ENCODE data around the gene CYTH3. TPM values are rescaled to one million over a fixed set of nuclear protein-coding genes. Genes with fewer than 3 reads are reported as not detected.

The CYTH3 gene
- total RNA-seq, 1 donor from 2014 or later, result 17.2 TPM

- no peaks in the 10 kb centered on the region for H3K9me3 Mint-ChIP-seq (ENCODE audit: low read depth)
- DNase-seq (ENCODE audit: low spot score, unreplicated experiment), result no peak
- H3K27ac Mint-ChIP-seq, result no peak overlapping the region
- no peaks in the 10 kb centered on the region for H3K27me3 Mint-ChIP-seq
- H3K4me3 Mint-ChIP-seq (ENCODE audit: low read depth), result no peak overlapping the region
- H3K4me1 Mint-ChIP-seq (ENCODE audit: low read depth), result no peaks in the 10 kb centered on the region
- peaks cover 42% of the 10 kb centered on the region for H3K36me3 Mint-ChIP-seq (ENCODE audit: insufficient read depth)
- no peak for TF ChIP-seq CTCF (IDR thresholded peaks at IDR 0.05; ENCODE audit: unreplicated experiment)
Measured at GRCh38 chr7:6128205-6128604, 144.2 kb downstream of the CYTH3 start.

DNA sequence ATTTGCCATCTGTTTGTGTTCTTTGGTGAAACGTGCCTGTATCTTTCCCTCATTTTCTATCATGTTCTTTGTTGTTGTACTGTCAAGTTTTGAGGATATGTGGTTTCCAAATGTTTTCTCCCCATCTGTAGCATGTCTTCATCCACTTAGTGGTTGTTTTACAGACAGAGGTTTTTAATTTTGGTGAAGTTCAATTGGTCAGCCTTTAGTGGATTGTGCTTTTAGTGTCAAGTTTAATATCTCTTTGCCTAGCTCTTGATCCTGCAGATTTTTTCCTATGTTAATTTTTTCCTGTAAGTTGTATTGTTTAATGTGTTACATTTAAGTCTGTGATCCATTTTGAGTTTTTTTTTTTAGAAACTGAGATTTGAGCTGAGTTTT is 145.3 kb downstream of the CYTH3 start:
- DNase-seq (ENCODE audit: low spot score, unreplicated experiment), result no peak
- no peaks in the 10 kb centered on the region for H3K4me1 Mint-ChIP-seq (ENCODE audit: low read depth)
- TF ChIP-seq CTCF (IDR thresholded peaks at IDR 0.05; ENCODE audit: unreplicated experiment), result no peak
- no peak overlapping the region for H3K27ac Mint-ChIP-seq
- H3K9me3 Mint-ChIP-seq (ENCODE audit: low read depth), result no peaks in the 10 kb centered on the region
- no peak overlapping the region for H3K4me3 Mint-ChIP-seq (ENCODE audit: low read depth)
- H3K36me3 Mint-ChIP-seq (ENCODE audit: insufficient read depth), result peaks cover 36% of the 10 kb centered on the region
- H3K27me3 Mint-ChIP-seq, result no peaks in the 10 kb centered on the region

DNA sequence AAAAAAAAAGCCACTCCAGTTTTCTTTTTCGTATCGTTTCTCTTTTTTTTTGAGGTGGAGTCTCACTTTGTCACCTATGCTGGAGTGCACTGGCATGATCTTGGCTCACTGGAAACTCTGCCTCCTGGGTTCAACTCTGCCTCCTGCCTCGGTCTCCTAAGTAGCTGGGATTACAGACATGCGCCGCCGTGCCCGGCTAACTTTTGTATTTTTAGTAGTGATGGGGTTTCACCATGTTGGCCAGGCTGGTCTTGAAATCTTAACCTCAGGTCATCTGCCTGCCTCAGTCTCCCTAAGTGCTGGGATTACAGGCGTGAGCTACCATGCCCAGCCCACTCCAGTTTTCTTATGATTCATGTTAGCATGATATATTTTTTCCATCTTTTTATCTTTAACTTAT is 148.6 kb downstream of the CYTH3 start:
- Mint-ChIP-seq H3K36me3 (ENCODE audit: insufficient read depth) (peaks cover 46% of the 10 kb centered on the region), H3K4me3 (ENCODE audit: low read depth) (no peak overlapping the region), H3K4me1 (ENCODE audit: low read depth) (no peaks in the 10 kb centered on the region), H3K27ac (no peak overlapping the region), H3K27me3 (no peaks in the 10 kb centered on the region), H3K9me3 (ENCODE audit: low read depth) (peaks cover 9% of the 10 kb centered on the region)
- DNase-seq (ENCODE audit: low spot score, unreplicated experiment), result no peak
- TF ChIP-seq CTCF (IDR thresholded peaks at IDR 0.05; ENCODE audit: unreplicated experiment), result no peak

- no peak overlapping the region for H3K27ac Mint-ChIP-seq
- H3K9me3 Mint-ChIP-seq (ENCODE audit: low read depth), result peaks cover 9% of the 10 kb centered on the region
- no peaks in the 10 kb centered on the region for H3K27me3 Mint-ChIP-seq
- H3K4me3 Mint-ChIP-seq (ENCODE audit: low read depth), result no peak overlapping the region
- DNase-seq (ENCODE audit: low spot score, unreplicated experiment), result no peak
- peaks cover 42% of the 10 kb centered on the region for H3K36me3 Mint-ChIP-seq (ENCODE audit: insufficient read depth)
- no peak for TF ChIP-seq CTCF (IDR thresholded peaks at IDR 0.05; ENCODE audit: unreplicated experiment)
- H3K4me1 Mint-ChIP-seq (ENCODE audit: low read depth), result peaks cover 16% of the 10 kb centered on the region
Measured at GRCh38 chr7:6121141-6121540, 151.3 kb downstream of the CYTH3 start.

DNA sequence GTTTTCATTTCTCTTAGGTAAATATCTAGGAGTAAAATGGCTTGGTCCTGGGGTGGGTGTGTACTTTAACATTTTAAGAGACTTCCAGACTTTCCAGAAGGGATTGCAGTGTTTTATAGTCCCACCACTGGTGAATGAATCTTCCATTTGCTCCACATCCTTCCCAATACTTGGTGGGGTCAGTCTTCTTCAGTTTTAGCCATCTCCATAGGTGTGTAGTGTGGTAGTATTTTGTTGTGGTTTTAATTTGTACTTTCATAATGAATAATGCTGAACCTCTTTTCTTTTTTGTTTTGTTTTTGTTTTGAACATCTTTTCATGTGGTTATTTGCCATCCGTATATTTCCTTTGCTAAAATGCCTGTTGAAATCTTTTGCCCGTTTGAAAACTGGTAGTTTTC is 154.9 kb downstream of the CYTH3 start:
- Mint-ChIP-seq H3K36me3 (ENCODE audit: insufficient read depth) (peaks cover 46% of the 10 kb centered on the region), H3K27me3 (no peaks in the 10 kb centered on the region), H3K27ac (peak overlapping the region; percentile 60), H3K9me3 (ENCODE audit: low read depth) (peaks cover 9% of the 10 kb centered on the region), H3K4me3 (ENCODE audit: low read depth) (no peak overlapping the region), H3K4me1 (ENCODE audit: low read depth) (peaks cover 16% of the 10 kb centered on the region)
- DNase-seq (ENCODE audit: low spot score, unreplicated experiment), result no peak
- TF ChIP-seq CTCF (IDR thresholded peaks at IDR 0.05; ENCODE audit: unreplicated experiment), result no peak
